Skeletal muscle satellite cell (primary cell): ENCODE data around the gene FLT3.

ENCODE experiments used
- H3K27me3 ChIP-seq: 2 replicates; pipeline ENCODE4 v1.7.0; 2013; ENCODE audit warnings: low read length; ENCODE audit not compliant: control insufficient read depth, insufficient read depth
- H3K36me3 ChIP-seq: 2 replicates; pipeline ENCODE4 v1.7.0; 2013; ENCODE audit warnings: mild to moderate bottlenecking, control low read depth, low read length; ENCODE audit not compliant: insufficient read depth
- H3K4me1 ChIP-seq: 2 replicates; pipeline ENCODE4 v1.7.0; 2013; ENCODE audit warnings: low read length; ENCODE audit not compliant: control insufficient read depth, insufficient read depth
- H3K4me2 ChIP-seq: 2 replicates; pipeline ENCODE4 v1.7.0; 2013; ENCODE audit warnings: mild to moderate bottlenecking, low read length
- H3K4me3 ChIP-seq: 2 replicates; pipeline ENCODE4 v1.7.0; 2013; ENCODE audit warnings: low read length
- H3K9ac ChIP-seq: 2 replicates; pipeline ENCODE4 v1.7.0; 2013; ENCODE audit warnings: mild to moderate bottlenecking, low read depth, low read length, moderate library complexity
- H3K9me3 ChIP-seq: replicated peaks from 2 replicates; pipeline ENCODE4 v1.7.0; 2013; ENCODE audit warnings: mild to moderate bottlenecking, control low read depth, low read length

Gene FLT3

DNA sequence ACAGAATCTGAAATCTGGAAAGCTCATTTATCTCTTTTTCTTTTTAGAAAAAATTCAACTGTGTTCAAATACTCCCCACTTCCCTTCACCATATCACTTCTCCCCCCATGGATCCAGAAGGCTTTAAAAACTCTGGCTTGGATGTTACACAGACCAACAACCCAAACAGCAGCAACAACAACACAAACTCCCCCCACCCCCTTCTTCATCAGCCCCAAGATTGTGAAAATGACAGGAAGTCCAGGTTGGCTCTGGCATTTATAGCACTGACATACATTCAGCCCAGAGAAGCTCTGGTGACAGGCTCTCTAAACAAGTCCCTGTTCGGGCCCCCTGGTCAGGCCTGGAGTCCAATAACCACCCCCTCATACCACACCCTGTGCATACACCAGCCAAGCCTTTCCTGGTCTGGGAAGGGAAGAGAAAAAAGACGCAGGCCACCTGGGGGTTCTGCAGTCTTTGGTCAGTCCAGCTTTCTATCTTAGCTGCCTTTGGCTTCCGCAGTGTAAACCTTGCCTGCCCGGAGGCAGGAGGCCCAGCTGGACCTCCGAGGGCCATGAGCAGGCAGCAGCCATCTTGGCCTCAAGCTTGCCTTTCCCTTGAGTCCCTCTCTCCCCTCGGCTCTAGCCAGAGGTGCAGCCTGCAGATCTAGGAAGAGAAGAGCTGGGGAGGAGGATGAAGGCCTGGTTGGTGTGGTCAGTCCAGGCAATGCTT, 138.1 kb downstream of the FLT3 start:
- H3K9me3 ChIP-seq, result no peaks in the 10 kb centered on the region
- H3K36me3 ChIP-seq, result no peaks in the 10 kb centered on the region
- H3K27me3 ChIP-seq, result peaks cover 87% of the 10 kb centered on the region
- no peak overlapping the region for H3K4me3 ChIP-seq
- no peak overlapping the region for H3K9ac ChIP-seq
- peaks cover 8% of the 10 kb centered on the region for H3K4me1 ChIP-seq
- H3K4me2 ChIP-seq, result no peak overlapping the region

DNA sequence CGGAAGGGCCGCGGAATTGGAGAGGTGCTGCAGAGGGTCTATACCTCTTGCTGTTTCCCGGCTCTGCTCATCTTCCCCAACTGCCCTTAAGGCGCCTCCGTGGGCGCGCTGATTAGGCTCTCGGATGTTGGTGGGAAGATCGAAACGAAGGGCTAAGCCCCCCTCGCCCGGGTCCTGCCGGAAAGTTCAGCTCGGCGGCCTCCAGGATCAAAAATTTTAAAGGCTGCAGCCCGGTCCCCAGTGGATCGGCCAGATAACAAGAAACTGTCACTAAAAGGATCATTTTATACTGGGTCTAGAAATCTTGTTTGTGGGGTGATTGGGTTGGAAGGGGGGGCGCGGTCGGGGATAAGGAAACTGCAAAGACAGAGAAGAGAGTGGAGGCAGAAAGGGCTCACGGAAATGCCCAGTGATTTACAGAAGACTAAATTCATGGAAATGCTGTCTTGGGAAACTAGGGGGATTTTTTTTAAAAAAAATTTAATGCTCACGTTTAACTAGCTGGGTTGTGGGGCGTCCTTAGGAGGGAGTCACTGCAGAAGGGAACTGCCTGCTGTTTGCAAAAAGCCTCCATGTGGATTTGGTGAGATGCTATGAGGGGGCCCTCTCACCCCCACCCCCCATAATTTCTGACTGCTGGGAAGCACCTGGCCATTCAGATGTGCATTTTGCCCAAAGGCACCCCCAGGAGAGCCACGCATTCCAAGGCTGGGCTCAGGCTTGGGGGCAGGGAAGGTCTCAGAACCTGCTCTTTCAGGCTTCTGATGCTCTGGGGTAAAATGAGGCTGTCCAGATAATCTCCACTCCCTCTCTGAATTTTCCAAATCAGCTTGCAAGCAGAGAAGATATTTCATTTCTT, 138.9 kb downstream of the FLT3 start:
- no peak overlapping the region for H3K4me3 ChIP-seq
- H3K9me3 ChIP-seq, result no peaks in the 10 kb centered on the region
- no peak overlapping the region for H3K4me2 ChIP-seq
- H3K9ac ChIP-seq, result no peak overlapping the region
- H3K4me1 ChIP-seq, result peaks cover 8% of the 10 kb centered on the region
- peaks cover 85% of the 10 kb centered on the region for H3K27me3 ChIP-seq
- H3K36me3 ChIP-seq, result no peaks in the 10 kb centered on the region

GRCh38 chr13:27960362-27961226, 139.8 kb downstream of the FLT3 start:
- Histone ChIP-seq H3K4me3 (peak overlapping the region; percentile 45), H3K27me3 (peaks cover 80% of the 10 kb centered on the region), H3K9ac (no peak overlapping the region), H3K4me2 (peak overlapping the region; percentile 68), H3K36me3 (no peaks in the 10 kb centered on the region), H3K9me3 (no peaks in the 10 kb centered on the region), H3K4me1 (peaks cover 8% of the 10 kb centered on the region)

GRCh38 chr13:27959976-27960361, 140.4 kb downstream of the FLT3 start:
- peaks cover 8% of the 10 kb centered on the region for H3K4me1 ChIP-seq
- peaks cover 79% of the 10 kb centered on the region for H3K27me3 ChIP-seq
- no peaks in the 10 kb centered on the region for H3K36me3 ChIP-seq
- H3K9ac ChIP-seq, result no peak overlapping the region
- H3K4me3 ChIP-seq, result no peak overlapping the region
- H3K4me2 ChIP-seq, result peak overlapping the region; percentile 68
- H3K9me3 ChIP-seq, result no peaks in the 10 kb centered on the region

- H3K9me3 ChIP-seq, result no peaks in the 10 kb centered on the region
- H3K27me3 ChIP-seq, result peaks cover 76% of the 10 kb centered on the region
- no peak overlapping the region for H3K4me3 ChIP-seq
- H3K9ac ChIP-seq, result no peak overlapping the region
- no peaks in the 10 kb centered on the region for H3K36me3 ChIP-seq
- no peak overlapping the region for H3K4me2 ChIP-seq
- H3K4me1 ChIP-seq, result peaks cover 8% of the 10 kb centered on the region
Observed at GRCh38 chr13:27956576-27957300, 143.6 kb downstream of the FLT3 start.

DNA sequence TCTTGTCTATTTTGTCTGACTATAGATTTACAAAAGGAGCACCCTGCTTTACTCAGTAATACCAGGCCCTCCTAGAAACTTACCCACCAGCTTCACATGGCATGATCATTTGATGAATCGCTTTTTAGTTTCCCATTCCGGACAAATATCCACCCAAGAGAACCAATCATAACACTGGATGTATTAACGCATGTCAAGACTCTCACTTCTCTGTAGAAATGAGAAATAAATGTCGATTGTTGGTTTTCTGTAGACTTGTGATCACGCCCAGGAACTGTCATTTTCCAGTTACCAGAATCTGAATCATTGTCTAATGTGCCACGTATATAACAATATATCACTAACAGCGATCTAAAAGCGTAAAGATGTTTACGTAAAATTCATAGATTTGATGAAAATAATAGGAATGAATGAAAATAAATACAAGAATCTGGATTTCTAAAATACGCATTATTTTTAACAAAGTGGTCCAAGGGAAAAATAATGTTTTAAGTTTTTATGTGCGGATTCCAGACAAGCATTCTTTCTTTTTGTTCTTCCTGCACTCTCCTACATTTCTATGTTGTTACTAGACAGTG, 145.3 kb downstream of the FLT3 start:
- Histone ChIP-seq H3K4me3 (no peak overlapping the region), H3K27me3 (peaks cover 60% of the 10 kb centered on the region), H3K9ac (no peak overlapping the region), H3K4me1 (no peaks in the 10 kb centered on the region), H3K4me2 (no peak overlapping the region), H3K9me3 (no peaks in the 10 kb centered on the region), H3K36me3 (no peaks in the 10 kb centered on the region)

DNA sequence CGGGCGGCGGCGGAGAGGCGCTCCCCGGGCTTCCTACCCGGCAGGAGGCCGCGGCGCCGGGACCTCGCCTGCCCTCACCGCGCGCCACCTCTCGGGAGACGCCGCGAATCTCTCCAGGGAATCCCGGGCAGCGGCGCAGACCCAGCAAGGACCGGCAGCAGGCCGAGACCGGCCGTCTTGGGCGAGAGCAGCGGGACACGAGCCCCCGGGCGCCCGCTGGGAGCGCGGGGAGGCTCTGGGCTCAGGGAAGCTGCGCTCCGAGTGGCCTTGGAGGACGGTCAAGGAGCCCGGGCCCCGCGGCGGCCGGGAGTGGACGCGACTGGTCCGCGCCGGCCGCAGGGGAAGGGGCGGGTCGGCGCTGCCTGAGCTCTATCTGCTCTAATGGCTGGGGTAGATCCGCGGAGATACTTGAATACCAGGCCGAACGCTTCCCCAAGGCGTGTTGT, 145.9 kb downstream of the FLT3 start:
- Histone ChIP-seq H3K9ac (peak overlapping the region; percentile 50), H3K4me2 (peak overlapping the region; percentile 89), H3K4me3 (peak overlapping the region; percentile 68), H3K9me3 (no peaks in the 10 kb centered on the region), H3K4me1 (no peaks in the 10 kb centered on the region), H3K27me3 (peaks cover 54% of the 10 kb centered on the region), H3K36me3 (no peaks in the 10 kb centered on the region)

GRCh38 chr13:27953676-27954405, 146.5 kb downstream of the FLT3 start:
- H3K4me2 ChIP-seq, result peak overlapping the region; percentile 89
- no peaks in the 10 kb centered on the region for H3K4me1 ChIP-seq
- H3K4me3 ChIP-seq, result peak overlapping the region; percentile 68
- H3K36me3 ChIP-seq, result no peaks in the 10 kb centered on the region
- H3K9ac ChIP-seq, result peak overlapping the region; percentile 50
- no peaks in the 10 kb centered on the region for H3K9me3 ChIP-seq
- H3K27me3 ChIP-seq, result peaks cover 48% of the 10 kb centered on the region
